SK-N-SH treated with all-trans-retinoic acid at 6 μM for 48 hours (cell line): Measurements from ENCODE around the gene PHYHIPL.

Experiments
- ATAC-seq: fragments of 200-7000 bp; cut with Tn5 transposase; 3 replicates; pipeline ENCODE4 v1.9.1; 2020; ENCODE audit warnings: mild to moderate bottlenecking, moderate library complexity
- BACH2 ChIP-seq: fragments of 250-450 bp; sonication (Bioruptor Pico); IDR thresholded peaks from 2 replicates; pipeline ENCODE4 v1.9.0; 2021; ENCODE audit warnings: mild to moderate bottlenecking, borderline replicate concordance
- CSDC2 ChIP-seq: fragments of 250-450 bp; sonication (Bioruptor Pico); IDR thresholded peaks from 2 replicates; pipeline ENCODE4 v1.5.0; 2020; ENCODE audit warnings: mild to moderate bottlenecking, moderate library complexity
- ESRRG ChIP-seq: fragments of 250-450 bp; sonication (Bioruptor Pico); IDR thresholded peaks from 2 replicates; pipeline ENCODE4 v1.6.1; 2021; ENCODE audit warnings: mild to moderate bottlenecking
- GLIS3 ChIP-seq: fragments of 250-450 bp; sonication (Bioruptor Pico); IDR thresholded peaks from 2 replicates; pipeline ENCODE4 v1.5.0; 2020; ENCODE audit warnings: mild to moderate bottlenecking, moderate library complexity
- ISL1 ChIP-seq: fragments of 250-450 bp; sonication (Bioruptor Pico); IDR thresholded peaks from 2 replicates; pipeline ENCODE4 v2.1.2; 2022; ENCODE audit warnings: mild to moderate bottlenecking, moderate library complexity
- OSR1 ChIP-seq: fragments of 250-450 bp; sonication (Bioruptor Pico); IDR thresholded peaks from 2 replicates; pipeline ENCODE4 v1.8.0; 2022; ENCODE audit warnings: moderate library complexity, mild to moderate bottlenecking, inconsistent platforms
- PPARA ChIP-seq: fragments of 250-450 bp; sonication (Bioruptor Pico); IDR thresholded peaks from 2 replicates; pipeline ENCODE4 v1.5.0; 2020; ENCODE audit warnings: mild to moderate bottlenecking, borderline replicate concordance
- RARB ChIP-seq: fragments of 250-450 bp; sonication (Bioruptor Pico); IDR thresholded peaks from 2 replicates; pipeline ENCODE4 v1.8.0; 2021; ENCODE audit warnings: mild to moderate bottlenecking, moderate library complexity
- SNAI2 ChIP-seq: fragments of 250-450 bp; sonication (Bioruptor Pico); IDR thresholded peaks from 2 replicates; pipeline ENCODE4 v1.5.0; 2020; ENCODE audit warnings: mild to moderate bottlenecking, moderate library complexity
- TCF4 ChIP-seq: fragments of 250-450 bp; sonication (Bioruptor Pico); IDR thresholded peaks from 2 replicates; pipeline ENCODE4 v1.8.0; 2021; ENCODE audit warnings: mild to moderate bottlenecking, moderate library complexity, borderline replicate concordance
- TOX ChIP-seq: fragments of 250-450 bp; sonication (Bioruptor Pico); IDR thresholded peaks from 2 replicates; pipeline ENCODE4 v1.8.0; 2021; ENCODE audit warnings: mild to moderate bottlenecking, moderate library complexity, borderline replicate concordance
- ZC3H10 ChIP-seq: fragments of 250-450 bp; sonication (Bioruptor Pico); IDR thresholded peaks from 2 replicates; pipeline ENCODE4 v1.5.1; 2021; ENCODE audit warnings: mild to moderate bottlenecking, moderate library complexity
- ZNF565 ChIP-seq: fragments of 450-650 bp; formaldehyde crosslinking; conservative IDR thresholded peaks from 2 replicates; pipeline ENCODE4 v1.5.0; 2020; ENCODE audit warnings: low read depth, mild to moderate bottlenecking, moderate library complexity
- ZNF70 ChIP-seq: fragments of 450-650 bp; formaldehyde crosslinking; IDR thresholded peaks from 2 replicates; pipeline ENCODE4 v1.5.0; 2020; ENCODE audit warnings: mild to moderate bottlenecking, moderate library complexity
- ZNF8 ChIP-seq: fragments of 450-650 bp; formaldehyde crosslinking; IDR thresholded peaks from 2 replicates; pipeline ENCODE4 v1.5.0; 2020; ENCODE audit warnings: mild to moderate bottlenecking, moderate library complexity
- TF ChIP-seq, protein P1 (sequence below): fragments of 250-450 bp; sonication (Bioruptor Pico); IDR thresholded peaks from 2 replicates; pipeline ENCODE4 v1.5.1; 2021; ENCODE audit warnings: mild to moderate bottlenecking, moderate library complexity
- TF ChIP-seq, protein P2 (sequence below): fragments of 250-450 bp; sonication (Bioruptor Pico); IDR thresholded peaks from 2 replicates; pipeline ENCODE4 v1.5.0; 2020; ENCODE audit warnings: mild to moderate bottlenecking, moderate library complexity
- TF ChIP-seq, protein P3 (sequence below): fragments of 250-450 bp; sonication (Bioruptor Pico); IDR thresholded peaks from 2 replicates; pipeline ENCODE4 v1.5.1; 2020; ENCODE audit warnings: low read depth, mild to moderate bottlenecking, moderate library complexity
- TF ChIP-seq, protein P4 (sequence below): fragments of 250-450 bp; sonication (Bioruptor Pico); IDR thresholded peaks from 2 replicates; pipeline ENCODE4 v1.8.0; 2021; ENCODE audit warnings: low read depth, mild to moderate bottlenecking, moderate library complexity, borderline replicate concordance

The PHYHIPL gene

DNA sequence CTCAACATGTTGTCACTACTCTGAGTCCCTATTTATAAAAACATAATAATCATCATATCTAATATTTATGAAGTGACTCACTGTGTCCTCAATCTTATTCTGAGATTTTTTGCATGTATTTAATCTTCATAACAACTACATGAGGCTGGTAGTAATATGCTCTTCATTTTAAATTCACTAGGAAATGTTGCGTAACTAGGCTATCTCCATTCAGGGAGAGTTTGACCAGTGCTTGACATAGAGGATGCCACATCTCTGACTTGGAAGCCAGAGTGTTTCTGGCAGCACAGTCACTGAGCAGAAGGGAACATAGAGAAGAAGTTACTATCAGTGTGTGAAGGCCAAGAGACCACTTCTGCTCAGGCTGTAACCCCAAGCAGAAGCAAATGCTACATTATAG is 97.0 kb downstream of the PHYHIPL start:
- no peak for TF ChIP-seq BACH2
- no peak for TF ChIP-seq ZC3H10 (CRISPR knock-in tag)
- no peak for TF ChIP-seq SNAI2 (CRISPR knock-in tag)
- no peak for TF ChIP-seq ESRRG (CRISPR knock-in tag)
- TF ChIP-seq PPARA (CRISPR knock-in tag): no peak
- TF ChIP-seq ZNF8 (CRISPR knock-in tag): no peak
- no peak for TF ChIP-seq ISL1 (CRISPR knock-in tag)
- TF ChIP-seq, protein P1, sequence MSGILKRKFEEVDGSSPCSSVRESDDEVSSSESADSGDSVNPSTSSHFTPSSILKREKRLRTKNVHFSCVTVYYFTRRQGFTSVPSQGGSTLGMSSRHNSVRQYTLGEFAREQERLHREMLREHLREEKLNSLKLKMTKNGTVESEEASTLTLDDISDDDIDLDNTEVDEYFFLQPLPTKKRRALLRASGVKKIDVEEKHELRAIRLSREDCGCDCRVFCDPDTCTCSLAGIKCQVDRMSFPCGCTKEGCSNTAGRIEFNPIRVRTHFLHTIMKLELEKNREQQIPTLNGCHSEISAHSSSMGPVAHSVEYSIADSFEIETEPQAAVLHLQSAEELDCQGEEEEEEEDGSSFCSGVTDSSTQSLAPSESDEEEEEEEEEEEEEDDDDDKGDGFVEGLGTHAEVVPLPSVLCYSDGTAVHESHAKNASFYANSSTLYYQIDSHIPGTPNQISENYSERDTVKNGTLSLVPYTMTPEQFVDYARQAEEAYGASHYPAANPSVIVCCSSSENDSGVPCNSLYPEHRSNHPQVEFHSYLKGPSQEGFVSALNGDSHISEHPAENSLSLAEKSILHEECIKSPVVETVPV (CRISPR knock-in tag): no peak
- TF ChIP-seq, protein P2, sequence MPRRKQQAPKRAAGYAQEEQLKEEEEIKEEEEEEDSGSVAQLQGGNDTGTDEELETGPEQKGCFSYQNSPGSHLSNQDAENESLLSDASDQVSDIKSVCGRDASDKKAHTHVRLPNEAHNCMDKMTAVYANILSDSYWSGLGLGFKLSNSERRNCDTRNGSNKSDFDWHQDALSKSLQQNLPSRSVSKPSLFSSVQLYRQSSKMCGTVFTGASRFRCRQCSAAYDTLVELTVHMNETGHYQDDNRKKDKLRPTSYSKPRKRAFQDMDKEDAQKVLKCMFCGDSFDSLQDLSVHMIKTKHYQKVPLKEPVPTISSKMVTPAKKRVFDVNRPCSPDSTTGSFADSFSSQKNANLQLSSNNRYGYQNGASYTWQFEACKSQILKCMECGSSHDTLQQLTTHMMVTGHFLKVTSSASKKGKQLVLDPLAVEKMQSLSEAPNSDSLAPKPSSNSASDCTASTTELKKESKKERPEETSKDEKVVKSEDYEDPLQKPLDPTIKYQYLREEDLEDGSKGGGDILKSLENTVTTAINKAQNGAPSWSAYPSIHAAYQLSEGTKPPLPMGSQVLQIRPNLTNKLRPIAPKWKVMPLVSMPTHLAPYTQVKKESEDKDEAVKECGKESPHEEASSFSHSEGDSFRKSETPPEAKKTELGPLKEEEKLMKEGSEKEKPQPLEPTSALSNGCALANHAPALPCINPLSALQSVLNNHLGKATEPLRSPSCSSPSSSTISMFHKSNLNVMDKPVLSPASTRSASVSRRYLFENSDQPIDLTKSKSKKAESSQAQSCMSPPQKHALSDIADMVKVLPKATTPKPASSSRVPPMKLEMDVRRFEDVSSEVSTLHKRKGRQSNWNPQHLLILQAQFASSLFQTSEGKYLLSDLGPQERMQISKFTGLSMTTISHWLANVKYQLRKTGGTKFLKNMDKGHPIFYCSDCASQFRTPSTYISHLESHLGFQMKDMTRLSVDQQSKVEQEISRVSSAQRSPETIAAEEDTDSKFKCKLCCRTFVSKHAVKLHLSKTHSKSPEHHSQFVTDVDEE (CRISPR knock-in tag): no peak
- TF ChIP-seq TCF4 (CRISPR knock-in tag): no peak
- no peak for TF ChIP-seq RARB (CRISPR knock-in tag)
- TF ChIP-seq ZNF565 (CRISPR knock-in tag): no peak
- no peak for ATAC-seq

DNA sequence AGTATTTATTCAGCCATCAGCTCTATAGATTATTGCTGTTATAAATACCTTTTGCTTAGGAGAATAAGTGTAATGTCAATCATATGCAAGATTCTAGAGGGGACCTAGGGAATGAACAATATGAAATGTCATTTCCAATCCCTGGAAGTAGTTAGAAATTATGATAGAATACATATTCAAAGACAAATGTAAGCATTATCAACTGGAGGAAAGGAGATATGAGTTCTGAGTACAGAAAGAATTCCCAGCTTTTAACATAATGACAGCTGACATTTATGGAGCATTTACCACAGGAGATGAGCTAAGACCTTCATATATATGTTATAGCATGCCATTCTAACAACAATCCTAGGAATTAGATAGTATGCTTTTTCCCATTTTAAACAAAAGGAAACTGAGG is 99.7 kb downstream of the PHYHIPL start:
- no peak for ATAC-seq
- TF ChIP-seq ESRRG (CRISPR knock-in tag): no peak
- TF ChIP-seq GLIS3 (CRISPR knock-in tag): no peak
- TF ChIP-seq OSR1 (CRISPR knock-in tag): no peak
- no peak for TF ChIP-seq ZC3H10 (CRISPR knock-in tag)
- no peak for TF ChIP-seq ZNF565 (CRISPR knock-in tag)
- no peak for TF ChIP-seq ISL1 (CRISPR knock-in tag)
- no peak for TF ChIP-seq ZNF8 (CRISPR knock-in tag)
- TF ChIP-seq, protein P3, sequence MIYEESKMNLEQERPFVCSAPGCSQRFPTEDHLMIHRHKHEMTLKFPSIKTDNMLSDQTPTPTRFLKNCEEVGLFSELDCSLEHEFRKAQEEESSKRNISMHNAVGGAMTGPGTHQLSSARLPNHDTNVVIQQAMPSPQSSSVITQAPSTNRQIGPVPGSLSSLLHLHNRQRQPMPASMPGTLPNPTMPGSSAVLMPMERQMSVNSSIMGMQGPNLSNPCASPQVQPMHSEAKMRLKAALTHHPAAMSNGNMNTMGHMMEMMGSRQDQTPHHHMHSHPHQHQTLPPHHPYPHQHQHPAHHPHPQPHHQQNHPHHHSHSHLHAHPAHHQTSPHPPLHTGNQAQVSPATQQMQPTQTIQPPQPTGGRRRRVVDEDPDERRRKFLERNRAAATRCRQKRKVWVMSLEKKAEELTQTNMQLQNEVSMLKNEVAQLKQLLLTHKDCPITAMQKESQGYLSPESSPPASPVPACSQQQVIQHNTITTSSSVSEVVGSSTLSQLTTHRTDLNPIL (CRISPR knock-in tag): no peak
- TF ChIP-seq CSDC2 (CRISPR knock-in tag): no peak

DNA sequence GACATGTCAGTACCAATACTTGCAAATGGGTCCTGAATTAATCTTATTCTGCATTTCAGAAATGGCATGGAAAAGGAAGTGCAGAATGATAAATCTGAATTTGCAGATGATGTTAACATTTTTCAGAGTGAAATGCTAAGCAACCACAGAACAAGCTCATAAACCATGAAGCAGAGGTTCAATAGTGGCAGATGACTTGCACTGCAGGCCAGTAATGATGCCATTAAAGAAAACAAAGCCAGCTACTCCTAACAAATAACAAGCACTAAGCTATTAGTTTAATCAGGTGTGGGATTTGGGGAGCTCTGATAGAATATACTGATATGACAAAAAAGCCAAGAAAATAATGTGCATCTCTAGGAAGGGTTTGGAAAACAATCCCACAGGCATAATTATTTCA is 100.5 kb downstream of the PHYHIPL start:
- TF ChIP-seq TCF4 (CRISPR knock-in tag) (no peak), SNAI2 (CRISPR knock-in tag) (no peak), BACH2 (no peak), GLIS3 (CRISPR knock-in tag) (no peak), OSR1 (CRISPR knock-in tag) (no peak), TOX (CRISPR knock-in tag) (no peak), CSDC2 (CRISPR knock-in tag) (no peak), ZNF70 (CRISPR knock-in tag) (no peak)
- TF ChIP-seq, protein P4, sequence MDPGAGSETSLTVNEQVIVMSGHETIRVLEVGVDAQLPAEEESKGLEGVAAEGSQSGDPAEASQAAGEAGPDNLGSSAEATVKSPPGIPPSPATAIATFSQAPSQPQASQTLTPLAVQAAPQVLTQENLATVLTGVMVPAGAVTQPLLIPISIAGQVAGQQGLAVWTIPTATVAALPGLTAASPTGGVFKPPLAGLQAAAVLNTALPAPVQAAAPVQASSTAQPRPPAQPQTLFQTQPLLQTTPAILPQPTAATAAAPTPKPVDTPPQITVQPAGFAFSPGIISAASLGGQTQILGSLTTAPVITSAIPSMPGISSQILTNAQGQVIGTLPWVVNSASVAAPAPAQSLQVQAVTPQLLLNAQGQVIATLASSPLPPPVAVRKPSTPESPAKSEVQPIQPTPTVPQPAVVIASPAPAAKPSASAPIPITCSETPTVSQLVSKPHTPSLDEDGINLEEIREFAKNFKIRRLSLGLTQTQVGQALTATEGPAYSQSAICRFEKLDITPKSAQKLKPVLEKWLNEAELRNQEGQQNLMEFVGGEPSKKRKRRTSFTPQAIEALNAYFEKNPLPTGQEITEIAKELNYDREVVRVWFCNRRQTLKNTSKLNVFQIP (CRISPR knock-in tag): no peak
- TF ChIP-seq, protein P2 (CRISPR knock-in tag): no peak
- ATAC-seq: no peak
